VCaP (cell line): Measurements from ENCODE around the gene POLA1.

Source experiments
- H3K27ac ChIP-seq: fragments of 450-650 bp; 2 replicates; pipeline ENCODE4 v1.5.1; 2017
- CTCF ChIP-seq: fragments of 450-650 bp; conservative IDR thresholded peaks from 2 replicates; pipeline ENCODE4 v1.5.1; 2017; ENCODE audit warnings: mild to moderate bottlenecking, moderate library complexity

Gene POLA1

GRCh38 chrX:24657671-24658386 is 35.9 kb upstream of the POLA1 start:
- no peak overlapping the region for H3K27ac ChIP-seq

GRCh38 chrX:24658421-24658820 is 35.3 kb upstream of the POLA1 start:
- H3K27ac ChIP-seq, result no peak overlapping the region
- no peak for TF ChIP-seq CTCF

More at GRCh38 chrX:24657671-24658386, 35.9 kb upstream of the POLA1 start:
- TF ChIP-seq CTCF, result no peak

GRCh38 chrX:24659106-24659505 is 34.6 kb upstream of the POLA1 start:
- TF ChIP-seq CTCF, result no peak
- no peak overlapping the region for H3K27ac ChIP-seq

GRCh38 chrX:24659646-24660045 is 34.1 kb upstream of the POLA1 start:
- TF ChIP-seq CTCF, result no peak

GRCh38 chrX:24661292-24661691 is 32.4 kb upstream of the POLA1 start:
- no peak overlapping the region for H3K27ac ChIP-seq
- no peak for TF ChIP-seq CTCF

More at GRCh38 chrX:24659646-24660045, 34.1 kb upstream of the POLA1 start:
- H3K27ac ChIP-seq, result no peak overlapping the region

GRCh38 chrX:24662352-24662751 is 31.4 kb upstream of the POLA1 start:
- TF ChIP-seq CTCF, result no peak
- no peak overlapping the region for H3K27ac ChIP-seq

GRCh38 chrX:24668111-24668510 is 25.6 kb upstream of the POLA1 start:
- no peak overlapping the region for H3K27ac ChIP-seq
- TF ChIP-seq CTCF, result no peak
